GM21381 (cell line): ENCODE data around the gene NUDT16.
"Not testable (repeated sequence)": the region's sequence is repeated elsewhere in the genome, so short reads cannot be mapped to it uniquely, and the experiment has no call there.

Experiments used
- ATAC-seq: cut with Tn5 transposase; IDR thresholded peaks from one replicate; pipeline ENCODE4 v1.9.1; 2021; ENCODE audit warnings: mild to moderate bottlenecking, moderate library complexity; ENCODE audit not compliant: unreplicated experiment

Gene NUDT16

GRCh38 chr3:131381445-131382291 lies at the start of gene NUDT16:
Gene NUDT16 (plus strand): TSS chr3:131381774. CDS start chr3:131381805, 31 bp downstream.
- peak; percentile 98 for ATAC-seq

- ATAC-seq, result no peak
Observed at GRCh38 chr3:131338948-131339640, 42.5 kb upstream of the NUDT16 start.

GRCh38 chr3:131341761-131342160 lies 39.8 kb upstream of the NUDT16 start:
- ATAC-seq, result no peak

- ATAC-seq, result no peak
Observed at GRCh38 chr3:131348911-131349310, 32.7 kb upstream of the NUDT16 start.

- no peak for ATAC-seq
Observed at GRCh38 chr3:131349454-131349853, 32.1 kb upstream of the NUDT16 start.

GRCh38 chr3:131349946-131350347 lies 31.6 kb upstream of the NUDT16 start:
- ATAC-seq, result no peak

GRCh38 chr3:131350506-131350905 lies 31.1 kb upstream of the NUDT16 start:
- no peak for ATAC-seq

GRCh38 chr3:131353016-131353877 lies 28.3 kb upstream of the NUDT16 start:
- no peak for ATAC-seq

- no peak for ATAC-seq
Observed at GRCh38 chr3:131353986-131354385, 27.6 kb upstream of the NUDT16 start.

- ATAC-seq, result no peak
Observed at GRCh38 chr3:131356006-131356595, 25.5 kb upstream of the NUDT16 start.

- ATAC-seq, result no peak
Observed at GRCh38 chr3:131357275-131357674, 24.3 kb upstream of the NUDT16 start.

- no peak for ATAC-seq
Observed at GRCh38 chr3:131360191-131360755, 21.3 kb upstream of the NUDT16 start.

GRCh38 chr3:131361066-131361463 lies 20.5 kb upstream of the NUDT16 start:
- ATAC-seq, result not testable (repeated sequence)

GRCh38 chr3:131361464-131362421 lies 19.8 kb upstream of the NUDT16 start:
- peak; percentile 89 for ATAC-seq

GRCh38 chr3:131363275-131363674 lies 18.3 kb upstream of the NUDT16 start:
- ATAC-seq, result no peak

- no peak for ATAC-seq
Observed at GRCh38 chr3:131370935-131371687, 10.5 kb upstream of the NUDT16 start.

- no peak for ATAC-seq
Observed at GRCh38 chr3:131371688-131372066, 9.9 kb upstream of the NUDT16 start.

- no peak for ATAC-seq
Observed at GRCh38 chr3:131374741-131375140, 6.8 kb upstream of the NUDT16 start.
